ENCODE data around the gene FAM241B. TPM values are rescaled to one million over a fixed set of nuclear protein-coding genes. Genes with fewer than 3 reads are reported as not detected.

The FAM241B gene
- total RNA-seq, 4 donors from 2014 or later = 1.4 to 2.4 TPM; not detected in 2

DNA sequence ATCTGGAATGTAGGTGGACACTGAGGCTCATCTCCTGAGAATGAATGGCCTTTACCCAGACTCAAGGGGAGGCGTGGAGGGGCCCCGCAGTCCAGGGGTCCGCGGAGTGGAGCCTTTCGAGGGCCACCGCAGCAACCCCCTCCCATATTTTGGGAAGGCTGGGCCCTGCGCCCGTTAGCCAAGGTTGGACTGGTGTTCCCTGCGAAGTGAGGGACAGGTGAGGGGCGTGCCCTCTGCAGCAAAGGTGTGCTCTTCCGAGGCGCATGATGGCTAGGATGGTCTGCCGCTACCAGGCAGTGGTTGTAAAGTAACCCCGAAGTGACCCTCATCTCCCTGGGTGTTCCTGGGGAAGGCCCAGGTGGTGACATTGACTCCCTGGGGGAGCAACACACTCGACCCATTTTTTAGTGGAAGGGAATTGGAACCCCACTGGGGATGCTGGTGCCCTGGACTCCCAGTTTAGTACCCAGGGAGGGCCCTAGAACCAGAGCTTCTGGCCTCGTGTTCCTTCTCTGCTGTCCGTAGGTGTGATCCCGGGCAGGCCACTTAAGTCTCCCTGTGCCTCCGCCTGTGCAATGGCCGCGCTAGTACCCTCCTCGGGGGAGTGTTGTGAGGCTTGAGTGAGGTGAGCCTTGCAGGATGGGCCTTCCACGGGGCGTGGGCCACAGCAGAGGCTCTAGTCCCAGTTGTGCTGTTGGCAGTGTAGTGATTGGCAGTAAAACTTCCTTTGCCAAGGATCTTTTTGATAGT, 779 bp downstream of the FAM241B start:
- Histone ChIP-seq H3K4me3 (peak overlapping the region; percentile 52 to 82 (median 54)), H3K27ac (peak overlapping the region in 1 of 4 donors; percentile 68)
- peak in 1 of 3 donors; percentile 9 for DNase-seq

GRCh38 chr10:69631566-69631965, 1.5 kb downstream of the FAM241B start:
- DNase-seq = peak in 1 of 3 donors; percentile 3
- H3K27me3 ChIP-seq = no peaks in the 10 kb centered on the region
- H3K36me3 ChIP-seq = no peaks in the 10 kb centered on the region
- no peak overlapping the region for H3K4me3 ChIP-seq
- no peak for TF ChIP-seq POLR2A (IDR thresholded peaks at IDR 0.05)
- TF ChIP-seq, protein P1, sequence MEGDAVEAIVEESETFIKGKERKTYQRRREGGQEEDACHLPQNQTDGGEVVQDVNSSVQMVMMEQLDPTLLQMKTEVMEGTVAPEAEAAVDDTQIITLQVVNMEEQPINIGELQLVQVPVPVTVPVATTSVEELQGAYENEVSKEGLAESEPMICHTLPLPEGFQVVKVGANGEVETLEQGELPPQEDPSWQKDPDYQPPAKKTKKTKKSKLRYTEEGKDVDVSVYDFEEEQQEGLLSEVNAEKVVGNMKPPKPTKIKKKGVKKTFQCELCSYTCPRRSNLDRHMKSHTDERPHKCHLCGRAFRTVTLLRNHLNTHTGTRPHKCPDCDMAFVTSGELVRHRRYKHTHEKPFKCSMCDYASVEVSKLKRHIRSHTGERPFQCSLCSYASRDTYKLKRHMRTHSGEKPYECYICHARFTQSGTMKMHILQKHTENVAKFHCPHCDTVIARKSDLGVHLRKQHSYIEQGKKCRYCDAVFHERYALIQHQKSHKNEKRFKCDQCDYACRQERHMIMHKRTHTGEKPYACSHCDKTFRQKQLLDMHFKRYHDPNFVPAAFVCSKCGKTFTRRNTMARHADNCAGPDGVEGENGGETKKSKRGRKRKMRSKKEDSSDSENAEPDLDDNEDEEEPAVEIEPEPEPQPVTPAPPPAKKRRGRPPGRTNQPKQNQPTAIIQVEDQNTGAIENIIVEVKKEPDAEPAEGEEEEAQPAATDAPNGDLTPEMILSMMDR (IDR thresholded peaks at IDR 0.05) = no peak
- no peaks in the 10 kb centered on the region for H3K9me3 ChIP-seq
- peaks cover 0 to 15% (median 4%) of the 10 kb centered on the region in 4 donors for H3K4me1 ChIP-seq
- H3K27ac ChIP-seq = no peak overlapping the region

More for the DNA sequence above, 779 bp downstream of the FAM241B start:
- H3K27me3 ChIP-seq = no peaks in the 10 kb centered on the region
- no peaks in the 10 kb centered on the region for H3K9me3 ChIP-seq
- H3K4me1 ChIP-seq = peaks cover 0 to 15% (median 4%) of the 10 kb centered on the region in 4 donors
- no peak for TF ChIP-seq POLR2A (IDR thresholded peaks at IDR 0.05)
- TF ChIP-seq, protein P1 (IDR thresholded peaks at IDR 0.05) = no peak
- H3K36me3 ChIP-seq = no peaks in the 10 kb centered on the region

- peak in 1 of 3 donors; percentile 10 for DNase-seq
- no peak overlapping the region for H3K4me3 ChIP-seq
- no peaks in the 10 kb centered on the region for H3K9me3 ChIP-seq
- H3K27ac ChIP-seq = no peak overlapping the region
- H3K36me3 ChIP-seq = no peaks in the 10 kb centered on the region
- TF ChIP-seq POLR2A (IDR thresholded peaks at IDR 0.05) = no peak
- TF ChIP-seq, protein P1 (IDR thresholded peaks at IDR 0.05) = no peak
- peaks cover 0 to 15% (median 4%) of the 10 kb centered on the region in 4 donors for H3K4me1 ChIP-seq
- H3K27me3 ChIP-seq = no peaks in the 10 kb centered on the region
These were observed 2.6 kb downstream of the FAM241B start for GRCh38 chr10:69632516-69633199.

- H3K4me1 ChIP-seq = peaks cover 0 to 15% (median 4%) of the 10 kb centered on the region in 4 donors
- DNase-seq = no peak
- no peak overlapping the region for H3K27ac ChIP-seq
- no peak overlapping the region for H3K4me3 ChIP-seq
- H3K36me3 ChIP-seq = no peaks in the 10 kb centered on the region
- no peaks in the 10 kb centered on the region for H3K9me3 ChIP-seq
- no peak for TF ChIP-seq POLR2A (IDR thresholded peaks at IDR 0.05)
- TF ChIP-seq, protein P1 (IDR thresholded peaks at IDR 0.05) = no peak
- no peaks in the 10 kb centered on the region for H3K27me3 ChIP-seq
These were observed 3.9 kb downstream of the FAM241B start for GRCh38 chr10:69633673-69634635.

- Histone ChIP-seq H3K27me3 (no peaks in the 10 kb centered on the region), H3K36me3 (no peaks in the 10 kb centered on the region), H3K4me3 (no peak overlapping the region), H3K4me1 (peaks cover 0 to 10% (median 2%) of the 10 kb centered on the region in 4 donors), H3K27ac (no peak overlapping the region), H3K9me3 (no peaks in the 10 kb centered on the region)
- TF ChIP-seq, protein P1 (IDR thresholded peaks at IDR 0.05) = no peak
- no peak for TF ChIP-seq POLR2A (IDR thresholded peaks at IDR 0.05)
- DNase-seq = peak in 1 of 3 donors; percentile 11
These were observed 4.8 kb downstream of the FAM241B start for GRCh38 chr10:69634759-69635425.

Measured in Peyer's patch (tissue), 4 donors.